ENCODE measurements around the gene PARL.

The PARL gene

DNA sequence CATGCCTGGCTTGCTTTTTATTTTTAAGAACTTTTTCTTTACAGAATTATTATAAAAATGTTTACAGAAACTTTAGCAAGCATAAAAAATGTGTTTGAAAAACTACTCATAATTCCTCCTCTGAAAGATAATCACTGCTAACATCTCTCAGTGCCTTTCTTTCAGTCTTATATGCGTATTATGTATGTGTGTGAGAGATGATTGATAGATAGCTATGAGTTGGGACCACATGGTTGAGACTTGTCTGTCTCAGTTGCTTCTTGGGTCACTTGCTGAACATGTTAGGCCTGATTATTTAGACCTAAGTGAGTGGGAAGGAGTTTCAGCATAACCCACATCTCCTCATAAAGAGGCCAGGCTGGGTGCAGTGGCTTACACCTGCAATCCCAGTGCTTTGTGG lies 70.4 kb downstream of the PARL start:
- H3K4me3 ChIP-seq (ENCODE audit: low read length) = no peak overlapping the region
- TF ChIP-seq, protein P1, sequence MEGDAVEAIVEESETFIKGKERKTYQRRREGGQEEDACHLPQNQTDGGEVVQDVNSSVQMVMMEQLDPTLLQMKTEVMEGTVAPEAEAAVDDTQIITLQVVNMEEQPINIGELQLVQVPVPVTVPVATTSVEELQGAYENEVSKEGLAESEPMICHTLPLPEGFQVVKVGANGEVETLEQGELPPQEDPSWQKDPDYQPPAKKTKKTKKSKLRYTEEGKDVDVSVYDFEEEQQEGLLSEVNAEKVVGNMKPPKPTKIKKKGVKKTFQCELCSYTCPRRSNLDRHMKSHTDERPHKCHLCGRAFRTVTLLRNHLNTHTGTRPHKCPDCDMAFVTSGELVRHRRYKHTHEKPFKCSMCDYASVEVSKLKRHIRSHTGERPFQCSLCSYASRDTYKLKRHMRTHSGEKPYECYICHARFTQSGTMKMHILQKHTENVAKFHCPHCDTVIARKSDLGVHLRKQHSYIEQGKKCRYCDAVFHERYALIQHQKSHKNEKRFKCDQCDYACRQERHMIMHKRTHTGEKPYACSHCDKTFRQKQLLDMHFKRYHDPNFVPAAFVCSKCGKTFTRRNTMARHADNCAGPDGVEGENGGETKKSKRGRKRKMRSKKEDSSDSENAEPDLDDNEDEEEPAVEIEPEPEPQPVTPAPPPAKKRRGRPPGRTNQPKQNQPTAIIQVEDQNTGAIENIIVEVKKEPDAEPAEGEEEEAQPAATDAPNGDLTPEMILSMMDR (conservative IDR thresholded peaks at IDR 0.05; ENCODE audit: low read depth, low read length) = no peak
- no peak for DNase-seq (ENCODE audit: low read depth)

DNA sequence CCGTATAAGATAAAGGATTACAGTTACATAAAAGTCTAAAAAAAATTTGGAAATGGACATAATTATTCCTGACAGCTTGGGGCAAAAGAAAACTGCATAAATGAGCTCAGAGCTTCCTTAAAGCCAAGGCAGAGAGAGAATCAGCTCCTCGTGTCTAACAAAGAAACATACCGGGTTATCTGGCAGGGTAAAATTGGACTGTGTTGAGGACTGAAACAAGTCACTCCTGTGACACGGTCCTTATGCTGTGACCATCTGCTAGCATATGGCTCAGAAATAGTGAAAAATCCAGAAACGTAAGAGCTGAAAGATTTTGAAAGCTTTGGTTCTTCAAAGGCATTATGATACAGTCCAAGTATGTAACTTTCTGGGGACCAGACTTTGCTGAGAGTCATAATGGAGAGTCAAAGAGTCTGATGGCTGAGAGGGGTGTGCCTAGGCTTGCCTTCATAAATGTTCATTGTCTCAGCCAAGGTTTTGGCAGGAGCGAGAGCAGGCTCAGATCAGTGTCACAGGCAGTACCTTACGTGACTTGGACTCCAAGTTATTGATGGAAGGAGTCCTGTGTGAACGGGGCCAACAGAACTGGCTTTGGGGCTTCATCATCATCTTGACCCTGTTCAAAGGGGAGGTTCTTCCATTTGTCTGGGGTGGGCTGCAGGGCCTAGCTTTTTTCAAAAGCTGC lies 71.8 kb downstream of the PARL start:
- no peak for DNase-seq (ENCODE audit: low read depth)
- H3K4me3 ChIP-seq (ENCODE audit: low read length) = no peak overlapping the region
- TF ChIP-seq, protein P1 (conservative IDR thresholded peaks at IDR 0.05; ENCODE audit: low read depth, low read length) = no peak

GRCh38 chr3:183811638-183812037 lies 73.0 kb downstream of the PARL start:
- H3K4me3 ChIP-seq (ENCODE audit: low read length) = no peak overlapping the region
- TF ChIP-seq, protein P1 (conservative IDR thresholded peaks at IDR 0.05; ENCODE audit: low read depth, low read length) = no peak
- DNase-seq (ENCODE audit: low read depth) = no peak

DNA sequence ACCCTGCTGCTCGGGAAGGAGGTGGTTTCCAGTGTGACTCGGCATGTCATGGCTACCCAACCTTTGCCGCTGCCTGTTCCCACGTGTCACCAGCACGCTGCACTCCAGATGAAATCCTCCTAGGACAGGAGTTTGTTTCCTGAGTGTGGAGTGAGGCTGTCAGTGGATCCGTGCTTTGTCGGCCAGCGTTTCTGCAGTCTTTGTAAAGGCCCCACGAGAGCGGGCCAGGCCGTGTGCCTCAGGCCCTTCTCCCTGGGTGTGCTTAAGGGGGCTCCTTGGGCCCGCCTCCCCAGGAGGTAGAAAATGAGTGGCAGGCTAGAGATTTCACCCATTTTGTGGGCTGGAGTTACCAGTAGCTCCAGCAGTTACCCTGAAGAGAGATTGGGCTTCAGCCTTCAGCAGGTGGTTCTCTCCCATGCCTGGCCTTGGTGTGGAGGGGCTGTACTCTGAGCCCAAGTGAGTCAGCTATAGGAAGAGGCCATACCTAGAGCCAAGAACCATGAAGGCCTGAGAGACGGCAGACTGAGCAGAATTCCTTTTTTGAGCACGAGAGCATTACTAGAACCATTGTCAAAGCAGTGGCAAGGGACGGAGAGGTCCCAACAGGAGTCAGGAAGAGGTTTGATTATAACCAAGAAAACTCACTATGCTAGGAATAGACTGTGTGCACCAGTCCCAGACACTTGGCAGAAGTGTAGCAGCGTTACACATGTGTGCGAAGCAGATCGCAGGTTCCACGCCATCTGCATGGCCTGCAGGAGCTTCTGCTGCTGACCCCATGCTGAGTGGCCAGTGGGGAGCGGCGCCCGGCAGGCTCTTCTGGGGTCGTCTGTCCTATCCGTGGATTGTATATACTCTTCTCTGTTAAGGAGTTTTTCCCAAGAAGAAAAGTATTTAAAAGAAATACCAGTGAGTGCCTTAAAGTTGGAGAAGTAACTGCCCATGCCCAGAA lies 73.8 kb downstream of the PARL start:
- H3K4me3 ChIP-seq (ENCODE audit: low read length) = no peak overlapping the region
- TF ChIP-seq, protein P1 (conservative IDR thresholded peaks at IDR 0.05; ENCODE audit: low read depth, low read length) = no peak
- DNase-seq (ENCODE audit: low read depth) = no peak

DNA sequence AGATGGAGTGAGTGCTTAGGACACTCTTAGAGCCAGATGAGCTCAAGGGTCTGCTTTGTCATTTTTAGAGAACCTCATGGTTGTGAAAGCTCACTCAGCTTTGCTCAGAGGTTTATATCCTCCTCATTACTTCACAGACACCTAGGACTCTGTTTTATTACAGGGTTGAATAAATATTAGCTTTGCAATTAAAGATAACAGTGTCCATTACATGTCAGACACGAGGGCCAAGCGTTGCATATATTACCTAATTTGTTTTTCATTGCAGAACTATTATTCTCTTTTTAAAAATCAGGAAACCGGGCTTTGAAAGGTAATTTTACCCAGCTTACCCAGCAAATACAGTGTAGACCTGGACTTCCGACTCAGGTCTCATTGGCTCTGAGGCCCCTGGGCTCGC lies 75.4 kb downstream of the PARL start:
- no peak overlapping the region for H3K4me3 ChIP-seq (ENCODE audit: low read length)
- TF ChIP-seq, protein P1 (conservative IDR thresholded peaks at IDR 0.05; ENCODE audit: low read depth, low read length) = no peak
- no peak for DNase-seq (ENCODE audit: low read depth)

DNA sequence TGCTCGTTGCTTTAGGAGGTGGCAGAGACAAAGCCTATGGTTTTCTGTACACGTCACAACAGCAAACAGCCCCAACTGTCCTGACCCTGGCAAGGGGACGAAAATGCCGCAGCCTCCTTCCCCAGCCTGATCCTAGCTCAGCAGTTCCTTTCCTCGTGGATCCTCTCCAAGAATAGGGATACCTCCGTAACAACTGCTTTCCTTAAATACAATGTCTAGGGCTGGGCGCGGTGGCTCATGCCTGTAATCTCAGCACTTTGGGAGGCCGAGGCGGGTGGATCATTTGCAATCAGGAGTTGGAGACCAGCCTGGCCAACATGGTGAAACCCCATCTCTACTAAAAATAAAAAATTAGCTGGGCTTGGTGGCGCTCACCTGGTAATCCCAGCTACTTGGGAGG lies 76.3 kb downstream of the PARL start:
- no peak for DNase-seq (ENCODE audit: low read depth)
- TF ChIP-seq, protein P1 (conservative IDR thresholded peaks at IDR 0.05; ENCODE audit: low read depth, low read length) = no peak
- no peak overlapping the region for H3K4me3 ChIP-seq (ENCODE audit: low read length)
